B cell (primary cell): ENCODE results near the gene ANXA10. TPM values are rescaled to one million over a fixed set of nuclear protein-coding genes. Genes with fewer than 3 reads are reported as not detected.

ENCODE experiments used
- ATAC-seq: fragments of 200-7000 bp; cut with Tn5 transposase; one replicate; pipeline ENCODE4 v1.10.0; 2021; ENCODE audit warnings: low read depth, mild to moderate bottlenecking, moderate number of reproducible peaks, moderate library complexity
- CTCF ChIA-PET: fragments of 350-600 bp; sonication (Branson Sonifier 250); formaldehyde crosslinking; loops from one replicate; lab custom pipeline; 2021; ENCODE audit warnings: antibody characterized with exemption, inconsistent platforms; lab: Charles Lee
- POLR2A ChIA-PET: fragments of 350-600 bp; sonication (Branson Sonifier 250); formaldehyde crosslinking; loops from one replicate; lab custom pipeline; 2021; ENCODE audit warnings: antibody characterized with exemption; lab: Charles Lee
- DNase-seq: peaks from one replicate; pipeline ENCODE4 v3.0.0; 2013
- H2AFZ ChIP-seq: 2 replicates; pipeline ENCODE4 v1.6.1; 2012; ENCODE audit warnings: mild to moderate bottlenecking, low read depth, low read length; ENCODE audit not compliant: insufficient read depth, poor library complexity, severe bottlenecking
- H3K27ac ChIP-seq, 2 donors: 1 replicate in 1 of 2; 2 replicates in 1 of 2; pipeline ENCODE4 v1.5.1; 2012 to 2013; ENCODE audit warnings: low read length in 2 of 2, mild to moderate bottlenecking in 2 of 2, moderate library complexity in 1 of 2
- H3K27me3 ChIP-seq, 4 experiments: fragments of 200-600 bp in 1 of 4; sonication (generic) in 1 of 4; replicated peaks in 1 of 4; 1 replicate in 2 of 4; 2 replicates in 2 of 4; pipeline versions ENCODE4 v1.6.1 to v1.7.0; 2013 to 2016; ENCODE audit warnings: low read length in 3 of 4, mild to moderate bottlenecking in 2 of 4, mixed read lengths in 1 of 4, moderate library complexity in 1 of 4; ENCODE audit not compliant: insufficient read depth in 4 of 4, control insufficient read depth in 3 of 4; ENCODE audit errors: control extremely low read depth in 1 of 4
- H3K36me3 ChIP-seq, 2 experiments: replicated peaks in 1 of 2; 1 replicate in 1 of 2; 2 replicates in 1 of 2; pipeline versions ENCODE4 v1.6.1 to v1.7.1; 2013; ENCODE audit warnings: low read length in 1 of 2; ENCODE audit not compliant: insufficient read depth in 2 of 2, control insufficient read depth in 1 of 2; ENCODE audit errors: control extremely low read depth in 1 of 2, extremely low read depth in 1 of 2
- H3K4me1 ChIP-seq, 2 donors: fragments of 200-600 bp in 1 of 2; sonication (generic) in 1 of 2; 1 replicate in 1 of 2; 2 replicates in 1 of 2; pipeline versions ENCODE4 v1.5.1 to v1.6.1; 2013 to 2017; ENCODE audit warnings: low read length in 2 of 2; ENCODE audit not compliant: control insufficient read depth in 2 of 2, insufficient read depth in 2 of 2
- H3K4me2 ChIP-seq: replicated peaks from 2 replicates; pipeline ENCODE3; 2012; ENCODE audit warnings: mild to moderate bottlenecking, low read depth, low read length; ENCODE audit not compliant: poor library complexity, severe bottlenecking
- H3K4me3 ChIP-seq, 5 experiments: fragments of 200-600 bp in 1 of 5; sonication (generic) in 1 of 5; 1 replicate in 3 of 5; 2 replicates in 2 of 5; pipeline versions ENCODE4 v1.5.1 to v1.7.0; 2011 to 2016; ENCODE audit warnings: low read length in 4 of 5, mild to moderate bottlenecking in 4 of 5, low read depth in 2 of 5, control low read depth in 1 of 5, moderate library complexity in 1 of 5; ENCODE audit not compliant: insufficient read depth in 1 of 5; ENCODE audit errors: control extremely low read depth in 1 of 5, extremely low read depth in 1 of 5
- H3K79me2 ChIP-seq: fragments of 200-600 bp; sonication (generic); one replicate; pipeline ENCODE4 v1.6.0; 2016; ENCODE audit warnings: low read length; ENCODE audit not compliant: control insufficient read depth, insufficient read depth
- H3K9ac ChIP-seq: fragments of 200-600 bp; sonication (generic); 2 replicates; pipeline ENCODE4 v1.6.1; 2017; ENCODE audit warnings: mild to moderate bottlenecking, low read length, moderate library complexity
- H3K9me3 ChIP-seq, 3 donors: one replicate each; pipeline versions ENCODE4 v1.6.1 to v1.7.1; 2013; ENCODE audit warnings: low read length in 2 of 3; ENCODE audit not compliant: control insufficient read depth in 2 of 3, insufficient read depth in 1 of 3; ENCODE audit errors: control extremely low read depth in 1 of 3
- H4K20me1 ChIP-seq: 2 replicates; pipeline ENCODE4 v1.6.0; 2012; ENCODE audit warnings: mild to moderate bottlenecking, low read length; ENCODE audit not compliant: insufficient read depth, control insufficient read depth, poor library complexity, severe bottlenecking
- H3K27ac Mint-ChIP-seq: one replicate; pipeline ENCODE4 v1.8.0; 2021; ENCODE audit warnings: mixed read lengths
- H3K27me3 Mint-ChIP-seq: one replicate; pipeline ENCODE4 v1.8.0; 2021; ENCODE audit warnings: mixed read lengths
- H3K4me1 Mint-ChIP-seq: one replicate; pipeline ENCODE4 v1.8.0; 2021; ENCODE audit warnings: mixed read lengths
- H3K4me3 Mint-ChIP-seq: one replicate; pipeline ENCODE4 v1.8.0; 2021; ENCODE audit warnings: mixed read lengths
- H3K9me3 Mint-ChIP-seq: one replicate; pipeline ENCODE4 v1.8.0; 2022; ENCODE audit warnings: mixed read lengths; ENCODE audit not compliant: insufficient read depth
- EZH2 ChIP-seq: IDR thresholded peaks from 2 replicates; pipeline ENCODE4 v1.6.1; 2012; ENCODE audit warnings: borderline replicate concordance, low read depth, mild to moderate bottlenecking, moderate library complexity, low read length; ENCODE audit not compliant: insufficient read depth, poor library complexity, severe bottlenecking
- WGBS: methylation state at CpG from one replicate; pipeline ENCODE4 v1.1.5; 2013; ENCODE audit warnings: missing lambda C conversion rate; ENCODE audit not compliant: insufficient coverage; 5-methylcytosine and 5-hydroxymethylcytosine counted together
- intact Hi-C: fragments of 100-400 bp; cut with micrococcal nuclease; formaldehyde crosslinking; loops from one replicate; pipeline ENCODE4 v1.10.0; 2022
- polyA plus RNA-seq: library from polyadenylated mRNA; depleted of rRNA; stranded (reverse); fragments of >200 nt; gene quantifications from 2 replicates; pipeline ENCODE4 v1.2.3, GENCODE V29; 2012
- total RNA-seq, 2 donors: library from RNA; stranded (reverse); fragments of 120-200 nt in 1 of 2; gene quantifications; 1 replicate in 1 of 2; 2 replicates in 1 of 2; pipeline versions ENCODE4 v1.2.3 to v1.2.4, GENCODE V29; 2013 to 2022
- TF ChIP-seq, protein P1 (sequence below): fragments of 200-600 bp; IDR thresholded peaks from one replicate; pipeline ENCODE4 v1.8.0; 2022; ENCODE audit warnings: antibody characterized with exemption, mild to moderate bottlenecking

Gene ANXA10
- total and polyA plus RNA-seq, 2 donors (not counting 1 experiment from before 2014, with no cell fraction given) = not detected

DNA sequence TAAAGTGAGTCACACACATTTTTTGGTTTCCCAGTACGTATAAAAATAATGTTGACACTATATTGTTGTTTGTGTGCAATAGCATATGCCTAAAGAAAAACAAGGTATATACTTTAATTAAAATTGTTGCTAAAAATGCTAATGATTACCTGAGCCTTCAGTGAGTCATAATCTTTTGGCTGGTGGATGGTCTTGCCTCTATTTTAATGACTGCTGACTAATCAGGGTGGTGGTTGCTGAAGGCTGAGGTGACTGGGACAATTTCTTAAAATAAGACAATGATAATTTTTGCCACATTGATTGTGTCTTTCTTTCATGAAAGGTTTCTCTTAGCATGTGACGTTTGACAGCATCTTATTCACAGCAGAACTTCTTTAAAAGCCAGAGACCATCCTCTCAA is 21.0 kb upstream of the ANXA10 start:
- POLR2A ChIA-PET = no interaction called here
- Histone ChIP-seq H3K4me2 (no peak overlapping the region), H2AFZ (no peak overlapping the region), H3K36me3 (no peaks in the 10 kb centered on the region), H3K27ac (no peak overlapping the region), H3K79me2 (no peaks in the 10 kb centered on the region), H4K20me1 (no peaks in the 10 kb centered on the region), H3K27me3 (no peaks in the 10 kb centered on the region), H3K9ac (no peak overlapping the region), H3K4me3 (no peak overlapping the region), H3K4me1 (no peaks in the 10 kb centered on the region), H3K9me3 (no peaks in the 10 kb centered on the region)
- CTCF ChIA-PET = no interaction called here
- WGBS = no CpG with 5 or more reads among the region's 2 CpGs
- intact Hi-C loops = no loop called here
- H3K4me1 Mint-ChIP-seq = no peaks in the 10 kb centered on the region
- no peaks in the 10 kb centered on the region for H3K27me3 Mint-ChIP-seq
- H3K4me3 Mint-ChIP-seq = no peak overlapping the region
- DNase-seq (no peak), ATAC-seq (no peak)
- H3K27ac Mint-ChIP-seq = no peak overlapping the region
- TF ChIP-seq, protein P1, sequence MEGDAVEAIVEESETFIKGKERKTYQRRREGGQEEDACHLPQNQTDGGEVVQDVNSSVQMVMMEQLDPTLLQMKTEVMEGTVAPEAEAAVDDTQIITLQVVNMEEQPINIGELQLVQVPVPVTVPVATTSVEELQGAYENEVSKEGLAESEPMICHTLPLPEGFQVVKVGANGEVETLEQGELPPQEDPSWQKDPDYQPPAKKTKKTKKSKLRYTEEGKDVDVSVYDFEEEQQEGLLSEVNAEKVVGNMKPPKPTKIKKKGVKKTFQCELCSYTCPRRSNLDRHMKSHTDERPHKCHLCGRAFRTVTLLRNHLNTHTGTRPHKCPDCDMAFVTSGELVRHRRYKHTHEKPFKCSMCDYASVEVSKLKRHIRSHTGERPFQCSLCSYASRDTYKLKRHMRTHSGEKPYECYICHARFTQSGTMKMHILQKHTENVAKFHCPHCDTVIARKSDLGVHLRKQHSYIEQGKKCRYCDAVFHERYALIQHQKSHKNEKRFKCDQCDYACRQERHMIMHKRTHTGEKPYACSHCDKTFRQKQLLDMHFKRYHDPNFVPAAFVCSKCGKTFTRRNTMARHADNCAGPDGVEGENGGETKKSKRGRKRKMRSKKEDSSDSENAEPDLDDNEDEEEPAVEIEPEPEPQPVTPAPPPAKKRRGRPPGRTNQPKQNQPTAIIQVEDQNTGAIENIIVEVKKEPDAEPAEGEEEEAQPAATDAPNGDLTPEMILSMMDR = no peak
- no peak for TF ChIP-seq EZH2
- H3K9me3 Mint-ChIP-seq = peaks cover 2% of the 10 kb centered on the region

GRCh38 chr4:168074861-168075260 is 17.5 kb upstream of the ANXA10 start:
- H3K4me3 Mint-ChIP-seq = no peak overlapping the region
- Histone ChIP-seq H3K4me2 (no peak overlapping the region), H3K4me1 (no peaks in the 10 kb centered on the region), H3K36me3 (no peaks in the 10 kb centered on the region), H3K9me3 (no peaks in the 10 kb centered on the region), H3K27me3 (no peaks in the 10 kb centered on the region), H2AFZ (no peak overlapping the region), H3K4me3 (no peak overlapping the region), H3K9ac (no peak overlapping the region), H4K20me1 (no peaks in the 10 kb centered on the region), H3K27ac (no peak overlapping the region), H3K79me2 (no peaks in the 10 kb centered on the region)
- H3K4me1 Mint-ChIP-seq = no peaks in the 10 kb centered on the region
- ChIA-PET CTCF (no interaction called here), POLR2A (no interaction called here)
- no peak for TF ChIP-seq EZH2
- TF ChIP-seq, protein P1 = no peak
- H3K27ac Mint-ChIP-seq = no peak overlapping the region
- no peaks in the 10 kb centered on the region for H3K27me3 Mint-ChIP-seq
- H3K9me3 Mint-ChIP-seq = peaks cover 2% of the 10 kb centered on the region
- no CpG with 5 or more reads among the region's 4 CpGs for WGBS
- DNase-seq (no peak), ATAC-seq (no peak)
- intact Hi-C loops = loop anchor here (5.0 kb wide), 1 partner anchor 1908 kb away; no protein-coding TSS in a partner anchor
